Glutamatergic neuron (in vitro differentiated cells): Measurements from ENCODE around the gene TSPAN9. TPM values are rescaled to one million over a fixed set of nuclear protein-coding genes. Genes with fewer than 3 reads are reported as not detected.

Experiments used
- DNase-seq: peaks from one replicate; pipeline ENCODE4 v3.0.0; 2022
- H3K27ac Mint-ChIP-seq: one replicate; pipeline ENCODE4 v1.8.0; 2020; ENCODE audit warnings: mild to moderate bottlenecking, mixed read lengths, inconsistent platforms; ENCODE audit not compliant: unreplicated experiment
- H3K27me3 Mint-ChIP-seq: one replicate; pipeline ENCODE4 v1.8.0; 2020; ENCODE audit warnings: mild to moderate bottlenecking, moderate library complexity, mixed read lengths, inconsistent platforms; ENCODE audit not compliant: unreplicated experiment
- H3K36me3 Mint-ChIP-seq: one replicate; pipeline ENCODE4 v1.8.0; 2020; ENCODE audit warnings: mild to moderate bottlenecking, mixed read lengths, inconsistent platforms; ENCODE audit not compliant: unreplicated experiment
- H3K4me1 Mint-ChIP-seq: one replicate; pipeline ENCODE4 v1.8.0; 2020; ENCODE audit warnings: mild to moderate bottlenecking, low read depth, mixed read lengths, inconsistent platforms; ENCODE audit not compliant: unreplicated experiment
- H3K4me3 Mint-ChIP-seq: one replicate; pipeline ENCODE4 v1.8.0; 2020; ENCODE audit warnings: mild to moderate bottlenecking, mixed read lengths, inconsistent platforms; ENCODE audit not compliant: unreplicated experiment
- H3K9me3 Mint-ChIP-seq: one replicate; pipeline ENCODE4 v1.8.0; 2020; ENCODE audit warnings: mild to moderate bottlenecking, moderate library complexity, mixed read lengths, inconsistent platforms; ENCODE audit not compliant: unreplicated experiment
- CTCF ChIP-seq: fragments of 200-600 bp; sonication (generic); IDR thresholded peaks from one replicate; pipeline ENCODE4 v1.5.0; 2021; ENCODE audit not compliant: partially characterized antibody, unreplicated experiment
- total RNA-seq: library from RNA; stranded (reverse); fragmentation: NEBNext Ultra II Directional; extraction: Animal tissue kit (Norgen Biotek cat#: 25700); gene quantifications from one replicate; pipeline ENCODE4 v1.2.1, GENCODE V29; 2021; ENCODE audit not compliant: unreplicated experiment

The TSPAN9 gene
- total RNA-seq, 1 donor from 2014 or later: 142 TPM

- TF ChIP-seq CTCF: no peak
- Mint-ChIP-seq H3K4me1 (peaks cover 54% of the 10 kb centered on the region), H3K4me3 (no peak overlapping the region), H3K36me3 (peaks cover 7% of the 10 kb centered on the region), H3K27me3 (peaks cover 24% of the 10 kb centered on the region), H3K9me3 (peaks cover 26% of the 10 kb centered on the region), H3K27ac (no peak overlapping the region)
- DNase-seq: no peak
Measured at GRCh38 chr12:3262470-3262869, 185.3 kb downstream of the TSPAN9 start.

- peaks cover 7% of the 10 kb centered on the region for H3K36me3 Mint-ChIP-seq
- peaks cover 26% of the 10 kb centered on the region for H3K9me3 Mint-ChIP-seq
- H3K27ac Mint-ChIP-seq: peak overlapping the region; percentile 75
Measured at GRCh38 chr12:3263282-3263681, 186.1 kb downstream of the TSPAN9 start.

GRCh38 chr12:3263939-3264922 is 187.1 kb downstream of the TSPAN9 start:
- TF ChIP-seq CTCF: peak; percentile 10
- Mint-ChIP-seq H3K27me3 (peaks cover 24% of the 10 kb centered on the region), H3K36me3 (peaks cover 7% of the 10 kb centered on the region), H3K9me3 (peaks cover 26% of the 10 kb centered on the region), H3K27ac (peak overlapping the region; percentile 78), H3K4me1 (peaks cover 55% of the 10 kb centered on the region), H3K4me3 (peak overlapping the region; percentile 40)
- peak; percentile 67 for DNase-seq

More at GRCh38 chr12:3263282-3263681, 186.1 kb downstream of the TSPAN9 start:
- TF ChIP-seq CTCF: no peak
- DNase-seq: no peak
- Mint-ChIP-seq H3K4me1 (peaks cover 56% of the 10 kb centered on the region), H3K4me3 (peak overlapping the region; percentile 40), H3K27me3 (peaks cover 24% of the 10 kb centered on the region)

- H3K4me1 Mint-ChIP-seq: peaks cover 47% of the 10 kb centered on the region
- no peak overlapping the region for H3K4me3 Mint-ChIP-seq
- peaks cover 19% of the 10 kb centered on the region for H3K9me3 Mint-ChIP-seq
- no peak for TF ChIP-seq CTCF
- no peak for DNase-seq
- peaks cover 7% of the 10 kb centered on the region for H3K36me3 Mint-ChIP-seq
- H3K27ac Mint-ChIP-seq: no peak overlapping the region
- H3K27me3 Mint-ChIP-seq: peaks cover 19% of the 10 kb centered on the region
Measured at GRCh38 chr12:3265406-3265805, 188.2 kb downstream of the TSPAN9 start.

GRCh38 chr12:3266638-3267037 is 189.5 kb downstream of the TSPAN9 start:
- no peak for TF ChIP-seq CTCF
- DNase-seq: no peak
- H3K4me3 Mint-ChIP-seq: no peak overlapping the region
- peaks cover 22% of the 10 kb centered on the region for H3K27me3 Mint-ChIP-seq
- H3K9me3 Mint-ChIP-seq: peaks cover 17% of the 10 kb centered on the region
- peaks cover 38% of the 10 kb centered on the region for H3K4me1 Mint-ChIP-seq
- H3K36me3 Mint-ChIP-seq: no peaks in the 10 kb centered on the region
- no peak overlapping the region for H3K27ac Mint-ChIP-seq
